HCT116 (cell line): ENCODE data around the gene DMD.

Source experiments
- ATF3 ChIP-seq: IDR thresholded peaks from 2 replicates; pipeline ENCODE4 v1.6.1; 2012
- CTCF ChIP-seq, 3 experiments: fragments of 200-600 bp in 1 of 3; sonication (generic) in 1 of 3; IDR thresholded peaks in 2 of 3; conservative IDR thresholded peaks in 1 of 3; 2 replicates each; pipeline ENCODE4 v1.5.1; 2012 to 2017; ENCODE audit warnings: low read depth in 2 of 3, low read length in 2 of 3, antibody characterized with exemption in 1 of 3, borderline replicate concordance in 1 of 3, control low read depth in 1 of 3, mild to moderate bottlenecking in 1 of 3, mixed read lengths in 1 of 3, mixed run types in 1 of 3, moderate library complexity in 1 of 3; ENCODE audit not compliant: insufficient read depth in 1 of 3
- EZH2phosphoT487 ChIP-seq: fragments of 200-600 bp; IDR thresholded peaks from 2 replicates; pipeline ENCODE4 v1.6.1; 2018; ENCODE audit warnings: antibody characterized with exemption, borderline replicate concordance
- JUND ChIP-seq: IDR thresholded peaks from 2 replicates; pipeline ENCODE4 v1.6.1; 2012
- MAX ChIP-seq: IDR thresholded peaks from 2 replicates; pipeline ENCODE4 v1.6.1; 2012
- POLR2A ChIP-seq: IDR thresholded peaks from 2 replicates; pipeline ENCODE4 v1.7.0; 2011; ENCODE audit warnings: borderline replicate concordance; ENCODE audit not compliant: insufficient read depth, insufficient read length; ENCODE audit errors: extremely low read depth
- REST ChIP-seq: IDR thresholded peaks from 2 replicates; pipeline ENCODE4 v1.6.1; 2012; ENCODE audit warnings: low read depth
- TCF7L2 ChIP-seq: IDR thresholded peaks from 2 replicates; pipeline ENCODE4 v1.7.0; 2011; ENCODE audit warnings: borderline replicate concordance, inconsistent platforms; ENCODE audit not compliant: insufficient read depth, insufficient read length; ENCODE audit errors: extremely low read depth
- ZBTB33 ChIP-seq: IDR thresholded peaks from 2 replicates; pipeline ENCODE4 v1.6.1; 2011; ENCODE audit warnings: mild to moderate bottlenecking, low read length, moderate library complexity; ENCODE audit not compliant: insufficient replicate concordance; ENCODE audit errors: extremely low read depth

- TF ChIP-seq ZBTB33 (no peak), POLR2A (no peak), TCF7L2 (no peak), CTCF (IDR thresholded peaks at IDR 0.05 in 2 of 3, conservative IDR thresholded peaks at IDR 0.05 in 1 of 3; ENCODE audit: borderline replicate concordance in 1 of 3, insufficient read depth in 1 of 3, low read depth in 2 of 3, low read length in 2 of 3) (no peak), MAX (no peak), ATF3 (no peak), REST (no peak), JUND (no peak), EZH2phosphoT487 (no peak)
Observed at GRCh38 chrX:31706466-31706865, 1504.9 kb downstream of the DMD start.
